HepG2 (cell line): ENCODE measurements around the gene MTA2. TPM values are rescaled to one million over a fixed set of nuclear protein-coding genes. Genes with fewer than 3 reads are reported as not detected.

Experiments used
- ARNTL ChIP-seq: sonication (generic); formaldehyde crosslinking; IDR thresholded peaks from 2 replicates; pipeline ENCODE4 v1.4.0; 2020; ENCODE audit warnings: mild to moderate bottlenecking, missing genetic modification reagents
- ATRX ChIP-seq: sonication (generic); formaldehyde crosslinking; IDR thresholded peaks from 2 replicates; pipeline ENCODE4 v1.4.0; 2020; ENCODE audit warnings: missing genetic modification reagents, borderline replicate concordance
- CBFB ChIP-seq: sonication (generic); formaldehyde crosslinking; IDR thresholded peaks from 2 replicates; pipeline ENCODE4 v1.4.0; 2020; ENCODE audit warnings: missing genetic modification reagents
- FOXK1 ChIP-seq: sonication (generic); formaldehyde crosslinking; IDR thresholded peaks from 2 replicates; pipeline ENCODE4 v1.4.0; 2020; ENCODE audit warnings: low read depth, missing genetic modification reagents, borderline replicate concordance
- GATAD1 ChIP-seq: IDR thresholded peaks from 2 replicates; pipeline ENCODE4 v1.6.1; 2016; ENCODE audit warnings: missing genetic modification reagents, missing compliant biosample characterization
- HCFC1 ChIP-seq: fragments of 150-350 bp; IDR thresholded peaks from 2 replicates; pipeline ENCODE4 v1.6.1; 2014; ENCODE audit warnings: low read depth, low read length
- KDM5A ChIP-seq: fragments of 200-600 bp; sonication (generic); IDR thresholded peaks from 2 replicates; pipeline ENCODE4 v1.7.0; 2018; ENCODE audit warnings: antibody characterized with exemption, mild to moderate bottlenecking, low read length, borderline replicate concordance
- KMT2B ChIP-seq: IDR thresholded peaks from 2 replicates; pipeline ENCODE4 v1.6.1; 2016; ENCODE audit warnings: missing genetic modification reagents, missing compliant biosample characterization
- MED1 ChIP-seq: sonication (generic); formaldehyde crosslinking; IDR thresholded peaks from 2 replicates; pipeline ENCODE4 v1.4.0; 2020; ENCODE audit warnings: missing genetic modification reagents
- MIER2 ChIP-seq: IDR thresholded peaks from 2 replicates; pipeline ENCODE4 v1.6.1; 2016; ENCODE audit warnings: missing biosample characterization, missing genetic modification reagents
- MXD3 ChIP-seq: IDR thresholded peaks from 2 replicates; pipeline ENCODE4 v1.6.1; 2016; ENCODE audit warnings: mild to moderate bottlenecking, missing biosample characterization, missing genetic modification reagents
- MXI1 ChIP-seq: IDR thresholded peaks from 3 replicates; pipeline ENCODE4 v1.6.1; 2012; ENCODE audit warnings: low read depth, low read length, inconsistent platforms, borderline replicate concordance
- RBFOX2 ChIP-seq: fragments of 200-400 bp; formaldehyde crosslinking; IDR thresholded peaks from 2 replicates; pipeline ENCODE4 v1.6.1; 2017; ENCODE audit warnings: low read depth, mild to moderate bottlenecking, low read length
- TRAFD1 ChIP-seq: sonication (generic); formaldehyde crosslinking; IDR thresholded peaks from 2 replicates; pipeline ENCODE4 v1.5.1; 2020; ENCODE audit warnings: missing genetic modification reagents, mild to moderate bottlenecking, borderline replicate concordance
- ZBTB33 ChIP-seq: sonication (generic); formaldehyde crosslinking; IDR thresholded peaks from 2 replicates; pipeline ENCODE4 v1.4.0; 2020; ENCODE audit warnings: missing genetic modification reagents
- ZBTB4 ChIP-seq: sonication (generic); formaldehyde crosslinking; IDR thresholded peaks from 2 replicates; pipeline ENCODE4 v1.4.0; 2020; ENCODE audit warnings: missing genetic modification reagents, mild to moderate bottlenecking, borderline replicate concordance
- ZFP91 ChIP-seq: sonication (generic); formaldehyde crosslinking; IDR thresholded peaks from 2 replicates; pipeline ENCODE4 v1.9.0; 2022; ENCODE audit warnings: missing genetic modification reagents, mild to moderate bottlenecking, borderline replicate concordance
- ZKSCAN1 ChIP-seq: fragments of 150-350 bp; IDR thresholded peaks from 2 replicates; pipeline ENCODE4 v1.6.1; 2014; ENCODE audit warnings: low read length
- ZNF564 ChIP-seq: sonication (generic); formaldehyde crosslinking; IDR thresholded peaks from 2 replicates; pipeline ENCODE4 v1.8.1; 2023; ENCODE audit warnings: mild to moderate bottlenecking, missing genetic modification reagents
- ZNF713 ChIP-seq: sonication (generic); formaldehyde crosslinking; IDR thresholded peaks from 2 replicates; pipeline ENCODE4 v1.4.0; 2020; ENCODE audit warnings: mild to moderate bottlenecking, missing genetic modification reagents
- polyA plus RNA-seq, 8 experiments: library from polyadenylated mRNA; depleted of rRNA in 3 of 8; stranded (reverse) in 7 of 8; unstranded in 1 of 8; fragments of >200 nt; fragmentation: Illumina TruSeq in 4 of 8; extraction: Trizol in 4 of 8; gene quantifications; 2 replicates each; pipeline versions ENCODE4 v1.2.1 to v1.2.3, GENCODE V29; 2011 to 2016; ENCODE audit warnings: low read depth in 4 of 8, missing spikeins in 1 of 8, mixed read lengths in 1 of 8; ENCODE audit not compliant: insufficient read depth in 1 of 8
- total RNA-seq, 5 experiments: library from RNA; depleted of rRNA; stranded (reverse); fragments of >200 nt; fragmentation: Illumina TruSeq; extraction: Trizol; gene quantifications; 2 replicates each; pipeline ENCODE4 v1.2.3, GENCODE V29; 2016; ENCODE audit warnings: low read depth in 1 of 5

MTA2 gene
- total and polyA plus RNA-seq, 2 of the 13 experiments (the other 11 are each of a cell fraction or from before 2014, with no cell fraction given) = 14.0 to 70.0 TPM

GRCh38 chr11:62545437-62546243 is 56.0 kb downstream of the MTA2 start (continued):
- no peak for TF ChIP-seq KMT2B (CRISPR knock-in tag)
- TF ChIP-seq MXI1 = peak; percentile 55; the same call in 1 of the 3 replicates
- TF ChIP-seq GATAD1 (CRISPR knock-in tag) = 0 out of 2 replicates have a peak, but pooled peaks have one; percentile 20
- no peak for TF ChIP-seq FOXK1
- TF ChIP-seq ATRX (CRISPR knock-in tag) = no peak
- no peak for TF ChIP-seq TRAFD1
- TF ChIP-seq CBFB = no peak; the same call in 1 of the 2 replicates
- no peak for TF ChIP-seq HCFC1
- TF ChIP-seq ZBTB33 (CRISPR knock-in tag) = no peak
- peak; percentile 52; the same call in 1 of the 2 replicates for TF ChIP-seq ARNTL
- peak; percentile 63 for TF ChIP-seq MED1 (CRISPR knock-in tag)
- TF ChIP-seq RBFOX2 = peak; percentile 71; the same call in 1 of the 2 replicates
- TF ChIP-seq ZKSCAN1 = no peak
- TF ChIP-seq ZNF713 = 0 out of 2 replicates have a peak, but pooled peaks have one; percentile 48
- no peak for TF ChIP-seq MXD3 (CRISPR knock-in tag)
- no peak for TF ChIP-seq KDM5A
- peak; percentile 46; the same call in 1 of the 2 replicates for TF ChIP-seq ZNF564 (CRISPR knock-in tag)
- peak; percentile 74 for TF ChIP-seq ZBTB4 (CRISPR knock-in tag)
- peak; percentile 84; the same call in 1 of the 2 replicates for TF ChIP-seq ZFP91 (CRISPR knock-in tag)
- no peak; the same call in 1 of the 2 replicates for TF ChIP-seq MIER2 (CRISPR knock-in tag)
